HCT116 (cell line): ENCODE data around the gene LTV1. TPM values are rescaled to one million over a fixed set of nuclear protein-coding genes. Genes with fewer than 3 reads are reported as not detected.
"Not testable (repeated sequence)": the region's sequence is repeated elsewhere in the genome, so short reads cannot be mapped to it uniquely, and the experiment has no call there.

Experiments used
- ATAC-seq: fragments of 200-7000 bp; cut with Tn5 transposase; 2 replicates; pipeline ENCODE4 v1.9.1; 2020; ENCODE audit warnings: mild to moderate bottlenecking, moderate library complexity
- BruUV-seq: library from RNA; stranded (reverse); fragments of 400-500 nt; replicated peaks from 2 replicates; lab custom pipeline; 2021; lab: Mats Ljungman, UMichigan
- CTCF ChIA-PET: fragments of 300-600 bp; sonication (Branson Sonifier 250); formaldehyde crosslinking; loops from one replicate; lab custom pipeline; 2021; ENCODE audit warnings: antibody characterized with exemption; lab: Charles Lee
- POLR2A ChIA-PET: fragments of 300-600, 350-600 bp; sonication (Branson Sonifier 250); formaldehyde crosslinking; loops from one replicate; lab custom pipeline; 2021; ENCODE audit warnings: antibody characterized with exemption; lab: Charles Lee
- RAD21 ChIA-PET, 2 experiments: fragments of 300-600 bp; sonication (Branson Sonifier 250); formaldehyde crosslinking; loops; one replicate each; lab custom pipeline; 2023; ENCODE audit warnings: low total read pairs in 2 of 2; ENCODE audit not compliant: uncharacterized antibody in 2 of 2, unreplicated experiment in 2 of 2, low non-redundant PET in 1 of 2; lab: Charles Lee
- DNase-seq: peaks from one replicate; pipeline ENCODE4 v3.0.0-alpha.2; 2010; ENCODE audit warnings: low read depth, low spot score
- H2AFZ ChIP-seq: fragments of 200-600 bp; shearing (Covaris generic), sonication (generic); 2 replicates; pipeline ENCODE4 v1.6.1; 2017; ENCODE audit warnings: low read depth, mixed run types, mixed read lengths, antibody characterized with exemption, low read length; ENCODE audit not compliant: poor library complexity, severe bottlenecking
- H3K27ac ChIP-seq: 2 replicates; pipeline ENCODE4 v1.5.1; 2012; ENCODE audit warnings: low read depth, low read length
- H3K27me3 ChIP-seq: fragments of 200-600 bp; sonication (generic); 2 replicates; pipeline ENCODE4 v1.6.1; 2016; ENCODE audit warnings: mixed run types, low read length, mixed read lengths; ENCODE audit not compliant: insufficient read depth
- H3K36me3 ChIP-seq, 2 experiments: fragments of 200-500 bp in 1 of 2; fragments of 200-600 bp in 1 of 2; sonication (Bioruptor generic) in 1 of 2; sonication (generic) in 1 of 2; 2 replicates each; pipeline versions ENCODE4 v1.5.1 to v1.6.1; 2014 to 2016; ENCODE audit warnings: low read length in 2 of 2, inconsistent platforms in 1 of 2, mixed read lengths in 1 of 2, mixed run types in 1 of 2; ENCODE audit not compliant: insufficient read depth in 2 of 2, control insufficient read depth in 1 of 2
- H3K4me1 ChIP-seq, 2 experiments: fragments of 200-600 bp in 1 of 2; sonication (generic) in 1 of 2; 2 replicates each; pipeline versions ENCODE4 v1.5.1 to v1.6.1; 2012 to 2017; ENCODE audit warnings: low read length in 2 of 2, inconsistent platforms in 1 of 2, mild to moderate bottlenecking in 1 of 2, mixed read lengths in 1 of 2, mixed run types in 1 of 2, moderate library complexity in 1 of 2; ENCODE audit not compliant: insufficient read depth in 2 of 2, control insufficient read depth in 1 of 2
- H3K4me2 ChIP-seq: fragments of 200-600 bp; sonication (generic); 2 replicates; pipeline ENCODE4 v1.6.1; 2017; ENCODE audit warnings: mixed run types, low read length, mixed read lengths
- H3K4me3 ChIP-seq, 2 experiments: fragments of 200-600 bp in 1 of 2; sonication (generic) in 1 of 2; replicated peaks in 1 of 2; 2 replicates each; pipeline ENCODE4 v1.5.1; 2011 to 2016; ENCODE audit warnings: low read length in 2 of 2, control low read depth in 1 of 2, low read depth in 1 of 2, mild to moderate bottlenecking in 1 of 2, mixed read lengths in 1 of 2, mixed run types in 1 of 2
- H3K79me2 ChIP-seq: fragments of 200-600 bp; sonication (generic); 2 replicates; pipeline ENCODE4 v1.6.1; 2017; ENCODE audit warnings: mild to moderate bottlenecking, mixed run types, low read length, moderate library complexity, mixed read lengths; ENCODE audit not compliant: insufficient read depth
- H3K9ac ChIP-seq: fragments of 200-600 bp; sonication (generic); 2 replicates; pipeline ENCODE4 v1.6.1; 2016; ENCODE audit warnings: low read length, mixed read lengths
- H3K9me2 ChIP-seq: fragments of 200-600 bp; sonication (generic), shearing (Covaris generic); 2 replicates; pipeline ENCODE4 v1.6.1; 2017; ENCODE audit warnings: mixed run types, mild to moderate bottlenecking, moderate library complexity; ENCODE audit not compliant: insufficient read depth
- H3K9me3 ChIP-seq, 2 experiments: fragments of 200-500 bp in 1 of 2; fragments of 200-600 bp in 1 of 2; sonication (Bioruptor generic) in 1 of 2; sonication (generic) in 1 of 2; 2 replicates each; pipeline ENCODE4 v1.6.1; 2014 to 2017; ENCODE audit warnings: low read length in 2 of 2, mixed read lengths in 2 of 2, inconsistent platforms in 1 of 2, low read depth in 1 of 2, mild to moderate bottlenecking in 1 of 2, mixed run types in 1 of 2, moderate library complexity in 1 of 2; ENCODE audit not compliant: control insufficient read depth in 1 of 2, insufficient read depth in 1 of 2
- H4K20me1 ChIP-seq: fragments of 200-600 bp; sonication (generic), shearing (Covaris generic); 2 replicates; pipeline ENCODE4 v1.6.1; 2017; ENCODE audit warnings: mixed run types, mild to moderate bottlenecking, moderate library complexity; ENCODE audit not compliant: insufficient read depth
- CBX3 ChIP-seq: IDR thresholded peaks from 2 replicates; pipeline ENCODE4 v1.6.1; 2012; ENCODE audit warnings: low read depth
- CEBPB ChIP-seq: IDR thresholded peaks from 2 replicates; pipeline ENCODE4 v1.6.1; 2012; ENCODE audit warnings: low read depth
- ELF1 ChIP-seq: IDR thresholded peaks from 2 replicates; pipeline ENCODE4 v1.6.1; 2012; ENCODE audit warnings: low read depth, borderline replicate concordance
- intact Hi-C: fragments of 100-400 bp; cut with micrococcal nuclease; formaldehyde crosslinking; loops from 2 replicates; pipeline ENCODE4 v1.10.0; 2022
- total RNA-seq: library from RNA; stranded (reverse); gene quantifications from one replicate; pipeline ENCODE4 v1.2.1, GENCODE V29; 2021; ENCODE audit not compliant: unreplicated experiment

LTV1 gene
- total RNA-seq, 1 experiment from 2014 or later: 40.3 TPM

DNA sequence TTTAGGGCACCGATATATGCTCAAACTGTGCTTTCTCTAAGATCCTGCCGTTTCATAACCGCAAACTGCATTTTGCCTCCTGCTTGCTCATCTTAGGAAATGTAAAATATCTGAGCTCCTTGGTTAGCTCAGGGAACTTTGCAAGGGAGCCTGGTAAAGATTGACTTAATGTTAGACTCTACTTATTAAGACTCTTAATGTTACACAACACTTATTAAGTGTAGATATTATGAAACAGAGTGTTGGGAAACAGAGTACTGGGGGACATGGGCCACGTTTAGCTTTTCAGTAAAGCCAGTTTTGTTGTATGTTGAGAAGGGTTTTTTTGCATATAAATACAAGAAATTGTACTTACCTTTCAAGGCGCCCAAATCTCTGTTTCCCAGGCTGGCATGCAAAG, 1.9 kb downstream of the LTV1 start (continued):
- no peak for TF ChIP-seq CEBPB
- TF ChIP-seq ELF1: no peak
- TF ChIP-seq CBX3: no peak

DNA sequence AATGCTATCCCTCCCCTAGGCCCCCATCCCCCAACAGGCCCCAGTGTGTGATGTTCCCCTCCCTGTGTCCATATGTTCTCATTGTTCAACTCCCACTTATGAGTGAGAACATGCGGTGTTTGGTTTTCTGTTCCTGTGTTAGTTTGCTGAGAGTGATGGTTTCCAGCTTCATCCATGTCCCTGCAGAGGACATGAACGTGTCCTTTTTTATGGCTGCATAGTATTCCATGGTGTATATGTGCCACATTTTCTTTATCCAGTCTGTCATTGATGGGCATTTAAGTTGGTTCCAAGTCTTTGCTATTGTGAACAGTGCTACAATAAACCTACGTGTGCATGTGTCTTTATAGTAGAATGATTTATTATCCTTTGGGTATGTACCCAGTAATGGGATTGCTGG, 8.6 kb downstream of the LTV1 start:
- H3K27me3 ChIP-seq, H2AFZ ChIP-seq, RAD21 ChIA-PET, H4K20me1 ChIP-seq, BruUV-seq, ATAC-seq, CTCF ChIA-PET, H3K9me2 ChIP-seq, DNase-seq, POLR2A ChIA-PET, H3K9ac ChIP-seq, H3K4me2 ChIP-seq, intact Hi-C loops, H3K27ac ChIP-seq, H3K4me3 ChIP-seq, H3K9me3 ChIP-seq, H3K4me1 ChIP-seq: not testable (repeated sequence)
- peaks cover 43 to 73% of the 10 kb centered on the region in 2 experiments for H3K36me3 ChIP-seq
- peaks cover 97% of the 10 kb centered on the region for H3K79me2 ChIP-seq

DNA sequence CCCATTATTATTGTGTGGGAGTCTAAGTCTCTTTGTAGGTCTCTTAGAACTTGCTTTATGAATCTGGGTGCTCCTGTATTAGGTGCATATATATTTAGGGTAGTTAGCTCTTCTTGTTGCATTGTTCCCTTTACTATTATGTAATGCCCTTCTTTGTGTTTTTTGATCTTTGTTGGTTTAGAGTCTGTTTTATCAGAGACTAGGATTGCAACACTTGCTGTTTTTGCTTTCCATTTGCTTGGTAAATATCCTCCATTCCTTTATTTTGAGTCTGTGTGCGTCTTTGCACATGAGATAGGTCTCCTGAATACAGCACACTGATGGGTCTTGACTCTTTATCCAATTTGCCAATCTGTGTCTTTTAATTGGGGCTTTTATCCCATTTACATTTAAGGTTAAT, 11.9 kb downstream of the LTV1 start:
- H3K27me3 ChIP-seq, H3K4me1 ChIP-seq, RAD21 ChIA-PET, H3K27ac ChIP-seq, H3K4me3 ChIP-seq, POLR2A ChIA-PET, H2AFZ ChIP-seq, CTCF ChIA-PET, ATAC-seq, H4K20me1 ChIP-seq, DNase-seq, intact Hi-C loops, BruUV-seq, H3K9ac ChIP-seq, H3K9me3 ChIP-seq, H3K4me2 ChIP-seq, H3K9me2 ChIP-seq: not testable (repeated sequence)
- Histone ChIP-seq H3K36me3 (peaks cover 45 to 57% of the 10 kb centered on the region in 2 experiments; a peak in 3 of 4 replicates), H3K79me2 (peaks cover 78% of the 10 kb centered on the region)

DNA sequence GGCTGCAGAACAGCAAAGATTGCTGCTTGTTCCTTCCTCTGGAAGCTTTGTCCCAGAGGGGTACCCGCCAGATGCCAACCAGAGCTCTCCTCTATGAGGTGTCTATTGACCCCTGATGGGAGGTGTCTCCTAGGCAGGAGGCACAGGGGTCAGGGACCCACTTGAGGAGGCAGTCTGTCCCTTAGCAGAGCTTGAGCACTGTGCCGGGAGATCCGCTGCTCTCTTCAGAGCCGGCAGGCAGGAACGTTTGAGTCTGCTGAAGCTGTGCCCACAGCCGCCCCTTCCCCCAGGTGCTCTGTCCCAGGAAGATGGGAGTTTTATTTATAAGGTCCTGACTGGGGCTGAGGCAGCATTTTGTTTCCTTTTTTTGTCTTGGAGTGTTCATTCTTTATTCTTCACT, 13.6 kb downstream of the LTV1 start:
- POLR2A ChIA-PET, BruUV-seq, H3K4me3 ChIP-seq, DNase-seq, H3K4me2 ChIP-seq, intact Hi-C loops, H3K9ac ChIP-seq, CTCF ChIA-PET, H3K4me1 ChIP-seq, H3K9me2 ChIP-seq, ATAC-seq, H4K20me1 ChIP-seq, H3K27me3 ChIP-seq, H3K27ac ChIP-seq, RAD21 ChIA-PET, H2AFZ ChIP-seq, H3K9me3 ChIP-seq: not testable (repeated sequence)
- peaks cover 61% of the 10 kb centered on the region for H3K79me2 ChIP-seq
- H3K36me3 ChIP-seq: peaks cover 42 to 53% of the 10 kb centered on the region in 2 experiments; a peak in 3 of 4 replicates
